GM23248 (cell line): ENCODE results near the gene IL10RA. TPM values are rescaled to one million over a fixed set of nuclear protein-coding genes. Genes with fewer than 3 reads are reported as not detected.
"Not testable (repeated sequence)": the region's sequence is repeated elsewhere in the genome, so short reads cannot be mapped to it uniquely, and the experiment has no call there.

Source experiments
- DNase-seq: peaks from one replicate; pipeline ENCODE4 v3.0.0-alpha.2; 2015
- H2AFZ ChIP-seq: fragments of 200-600 bp; sonication (generic); 2 replicates; pipeline ENCODE4 v1.6.1; 2016; ENCODE audit warnings: antibody characterized with exemption
- H3F3A ChIP-seq: fragments of 200-600 bp; sonication (generic); 2 replicates; pipeline ENCODE4 v1.6.1; 2016; ENCODE audit warnings: mild to moderate bottlenecking, antibody characterized with exemption, mixed run types; ENCODE audit not compliant: insufficient read depth
- H3K27ac ChIP-seq: fragments of 200-600 bp; sonication (generic); 2 replicates; pipeline ENCODE4 v1.5.1; 2016; ENCODE audit warnings: mild to moderate bottlenecking
- H3K27me3 ChIP-seq: fragments of 200-600 bp; sonication (generic); replicated peaks from 2 replicates; pipeline ENCODE4 v1.6.1; 2016; ENCODE audit warnings: mild to moderate bottlenecking; ENCODE audit not compliant: insufficient read depth
- H3K36me3 ChIP-seq: fragments of 200-600 bp; sonication (generic); 2 replicates; pipeline ENCODE4 v1.6.1; 2016; ENCODE audit warnings: low read depth, mild to moderate bottlenecking
- H3K4me1 ChIP-seq: fragments of 200-600 bp; sonication (generic); 2 replicates; pipeline ENCODE4 v1.6.1; 2016; ENCODE audit warnings: mild to moderate bottlenecking; ENCODE audit not compliant: insufficient read depth
- H3K4me2 ChIP-seq: fragments of 200-600 bp; sonication (generic); one replicate; pipeline ENCODE4 v1.6.1; 2016; ENCODE audit warnings: mild to moderate bottlenecking; ENCODE audit not compliant: unreplicated experiment
- H3K4me3 ChIP-seq: fragments of 200-600 bp; sonication (generic); 2 replicates; pipeline ENCODE4 v1.5.1; 2016; ENCODE audit warnings: mild to moderate bottlenecking
- H3K79me2 ChIP-seq: fragments of 200-600 bp; sonication (generic); 2 replicates; pipeline ENCODE4 v1.6.1; 2016; ENCODE audit warnings: mild to moderate bottlenecking; ENCODE audit not compliant: insufficient read depth
- H3K9ac ChIP-seq: fragments of 200-600 bp; sonication (generic); 2 replicates; pipeline ENCODE4 v1.6.1; 2016; ENCODE audit warnings: mild to moderate bottlenecking
- H3K9me2 ChIP-seq: fragments of 200-600 bp; sonication (generic); 2 replicates; pipeline ENCODE4 v1.6.1; 2016; ENCODE audit warnings: mixed run types, mild to moderate bottlenecking, moderate library complexity; ENCODE audit not compliant: insufficient read depth
- H3K9me3 ChIP-seq: fragments of 200-600 bp; sonication (generic); one replicate; pipeline ENCODE4 v1.6.1; 2017; ENCODE audit warnings: low read depth
- H4K20me1 ChIP-seq: fragments of 200-600 bp; sonication (generic); 2 replicates; pipeline ENCODE4 v1.6.0; 2016; ENCODE audit not compliant: insufficient read depth
- EZH2 ChIP-seq: fragments of 200-600 bp; sonication (generic); IDR thresholded peaks from 2 replicates; pipeline ENCODE4 v1.6.1; 2018; ENCODE audit warnings: antibody characterized with exemption, mild to moderate bottlenecking; ENCODE audit not compliant: insufficient read depth, poor library complexity, severe bottlenecking
- EZH2phosphoT487 ChIP-seq: fragments of 200-600 bp; sonication (generic); IDR thresholded peaks from 2 replicates; pipeline ENCODE4 v1.6.1; 2018; ENCODE audit warnings: antibody characterized with exemption, moderate library complexity, mild to moderate bottlenecking, low read depth; ENCODE audit not compliant: insufficient read depth
- WGBS, 2 experiments: methylation state at CpG; one replicate each; pipeline ENCODE4 v1.1.6; 2015 to 2017; ENCODE audit warnings: low lambda C conversion rate in 2 of 2, low coverage in 1 of 2; ENCODE audit errors: missing lambda C conversion rate in 2 of 2; 5-methylcytosine and 5-hydroxymethylcytosine counted together
- in situ Hi-C: fragments of 300-500 bp; cut with MboI; formaldehyde crosslinking; loops from 2 replicates; pipeline ENCODE4 v1.15.0; 2020
- polyA plus RNA-seq: library from polyadenylated mRNA; unstranded; fragments of >200 nt; fragmentation: Nextera tagmentation; extraction: Ambion mirVana; gene quantifications from 2 replicates; pipeline ENCODE4 v1.2.1, GENCODE V29; 2016
- total RNA-seq: library from RNA; depleted of rRNA; stranded (reverse); fragments of >200 nt; shearing (Covaris generic); gene quantifications from 2 replicates; pipeline ENCODE4 v1.2.3, GENCODE V29; 2014

Gene IL10RA
- total and polyA plus RNA-seq, 2 experiments from 2014 or later: not detected

DNA sequence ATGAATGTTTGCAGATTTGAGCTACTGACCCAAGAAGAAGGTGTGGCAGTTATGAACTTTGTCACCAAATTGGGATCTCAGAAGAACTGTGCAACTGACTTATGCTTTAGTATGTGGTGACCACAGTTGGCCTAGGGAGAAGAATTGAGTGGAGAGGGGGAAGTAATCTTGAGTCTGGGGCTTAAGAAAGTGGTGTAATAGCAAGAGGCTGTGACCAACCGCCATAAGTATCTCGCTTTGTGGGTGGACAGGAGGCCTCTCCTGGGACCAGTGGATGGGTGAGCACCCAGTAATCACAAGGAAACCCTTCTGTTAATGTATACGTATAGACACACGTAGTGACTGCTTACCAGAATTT is 12.7 kb upstream of the IL10RA start:
- Histone ChIP-seq H3K79me2 (no peaks in the 10 kb centered on the region), H3K4me2 (no peak overlapping the region), H3K9me2 (no peaks in the 10 kb centered on the region), H4K20me1 (no peaks in the 10 kb centered on the region), H3K4me3 (no peak overlapping the region), H2AFZ (no peak overlapping the region), H3F3A (no peaks in the 10 kb centered on the region), H3K9ac (no peak overlapping the region), H3K27ac (no peak overlapping the region), H3K27me3 (peaks cover 3% of the 10 kb centered on the region), H3K36me3 (no peaks in the 10 kb centered on the region), H3K9me3 (no peaks in the 10 kb centered on the region), H3K4me1 (no peaks in the 10 kb centered on the region)
- 75% methylated on average over 4 of the region's 4 CpGs for WGBS, 2 experiments
- no peak for DNase-seq
- in situ Hi-C loops: no loop called here
- no peak for TF ChIP-seq EZH2
- no peak for TF ChIP-seq EZH2phosphoT487

DNA sequence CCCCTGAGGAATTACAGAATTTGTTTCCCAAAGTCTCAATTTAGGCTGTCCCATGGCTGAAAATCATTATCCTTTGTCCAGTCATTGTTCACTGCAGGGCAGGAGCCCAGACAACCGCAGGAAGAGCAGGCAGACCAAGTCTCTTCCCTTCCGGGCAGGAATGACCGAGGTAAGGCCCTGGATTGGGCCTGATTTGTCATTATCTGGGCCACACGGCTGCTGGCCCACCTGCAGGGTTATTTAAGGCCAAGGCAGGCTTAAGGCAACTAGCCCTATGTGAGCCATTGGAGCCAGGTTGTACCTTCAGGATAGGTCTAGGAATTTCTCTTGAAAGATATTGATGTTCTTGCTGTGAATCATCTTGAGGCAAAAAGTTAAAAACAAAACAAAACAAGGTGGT is 9.7 kb upstream of the IL10RA start:
- WGBS, 2 experiments: 42 to 43% methylated on average over 4 of the region's 4 CpGs
- TF ChIP-seq EZH2phosphoT487 (no peak), EZH2 (no peak)
- Histone ChIP-seq H3K4me3 (no peak overlapping the region), H3K27ac (no peak overlapping the region), H3K9me2 (no peaks in the 10 kb centered on the region), H3K4me2 (no peak overlapping the region), H3K4me1 (no peaks in the 10 kb centered on the region), H3K36me3 (no peaks in the 10 kb centered on the region), H3K79me2 (no peaks in the 10 kb centered on the region), H3K9ac (no peak overlapping the region), H3K27me3 (peaks cover 7% of the 10 kb centered on the region), H3F3A (no peaks in the 10 kb centered on the region), H4K20me1 (no peaks in the 10 kb centered on the region), H2AFZ (no peak overlapping the region), H3K9me3 (no peaks in the 10 kb centered on the region)
- in situ Hi-C loops: no loop called here
- DNase-seq: no peak

DNA sequence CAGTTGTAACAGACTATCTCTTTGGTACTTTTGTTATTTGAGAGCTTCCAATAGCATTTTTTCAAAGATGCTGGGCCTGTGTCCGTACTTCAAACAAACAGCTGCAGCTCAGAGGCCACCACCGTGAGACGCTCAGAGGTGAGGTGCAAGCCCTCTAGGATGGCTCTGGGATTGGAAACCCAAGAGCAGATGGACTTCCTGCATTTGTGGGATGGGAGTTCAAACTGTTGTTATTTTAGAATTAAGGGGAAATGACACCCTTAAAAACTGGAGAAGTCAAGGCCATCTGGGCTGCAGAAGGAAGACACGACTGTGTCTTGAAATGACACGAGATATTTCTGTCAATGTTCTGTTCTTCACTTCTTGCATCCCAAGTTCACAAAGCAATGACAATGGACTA is 9.2 kb upstream of the IL10RA start:
- Histone ChIP-seq H3K27ac (no peak overlapping the region), H4K20me1 (no peaks in the 10 kb centered on the region), H3K9me3 (no peaks in the 10 kb centered on the region), H3K4me1 (no peaks in the 10 kb centered on the region), H3K4me2 (no peak overlapping the region), H3K4me3 (no peak overlapping the region), H3K9me2 (no peaks in the 10 kb centered on the region), H3F3A (no peaks in the 10 kb centered on the region), H3K9ac (no peak overlapping the region), H2AFZ (no peak overlapping the region), H3K27me3 (peaks cover 7% of the 10 kb centered on the region), H3K79me2 (no peaks in the 10 kb centered on the region), H3K36me3 (no peaks in the 10 kb centered on the region)
- no peak for DNase-seq
- TF ChIP-seq EZH2 (no peak), EZH2phosphoT487 (no peak)
- WGBS, 2 experiments: 49 to 53% methylated on average over 5 of the region's 5 CpGs
- in situ Hi-C loops: no loop called here

DNA sequence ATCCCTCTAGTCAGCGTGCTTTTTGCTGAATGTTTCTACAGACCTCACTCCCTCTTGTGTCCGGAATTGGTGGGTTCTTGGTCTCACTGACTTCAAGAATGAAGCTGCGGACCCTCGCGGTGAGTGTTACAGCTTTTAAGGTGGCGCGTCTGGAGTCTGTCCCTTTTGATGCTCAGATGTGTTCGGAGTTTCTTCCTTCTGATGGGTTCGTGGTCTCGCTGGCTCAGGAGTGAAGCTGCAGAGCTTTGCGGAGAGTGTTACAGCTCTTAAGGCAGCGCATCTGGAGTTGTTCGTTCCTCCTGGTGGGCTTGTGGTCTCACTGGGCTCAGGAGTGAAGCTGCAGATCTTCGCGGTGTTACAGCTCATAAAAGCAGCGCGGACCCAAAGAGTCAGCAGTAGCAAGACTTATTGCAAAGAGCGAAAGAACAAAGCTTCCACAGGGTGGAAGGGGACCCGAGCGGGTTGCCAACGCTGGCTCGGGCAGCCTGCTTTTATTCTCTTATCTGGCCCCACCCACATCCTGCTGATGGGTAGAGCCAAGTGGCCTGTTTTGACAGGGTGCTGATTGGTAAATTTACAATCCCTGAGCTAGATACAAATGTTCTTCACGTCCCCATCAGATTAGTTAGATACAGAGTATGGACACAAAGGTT is 8.5 kb upstream of the IL10RA start:
- 36 to 38% methylated on average over 23 of the region's 23 CpGs for WGBS, 2 experiments
- H3F3A ChIP-seq, H3K79me2 ChIP-seq, DNase-seq, H3K9ac ChIP-seq, H3K4me3 ChIP-seq, H3K9me2 ChIP-seq, H2AFZ ChIP-seq, H3K4me2 ChIP-seq, in situ Hi-C loops, H3K27me3 ChIP-seq, H4K20me1 ChIP-seq, H3K27ac ChIP-seq, H3K4me1 ChIP-seq, H3K36me3 ChIP-seq, H3K9me3 ChIP-seq: not testable (repeated sequence)

DNA sequence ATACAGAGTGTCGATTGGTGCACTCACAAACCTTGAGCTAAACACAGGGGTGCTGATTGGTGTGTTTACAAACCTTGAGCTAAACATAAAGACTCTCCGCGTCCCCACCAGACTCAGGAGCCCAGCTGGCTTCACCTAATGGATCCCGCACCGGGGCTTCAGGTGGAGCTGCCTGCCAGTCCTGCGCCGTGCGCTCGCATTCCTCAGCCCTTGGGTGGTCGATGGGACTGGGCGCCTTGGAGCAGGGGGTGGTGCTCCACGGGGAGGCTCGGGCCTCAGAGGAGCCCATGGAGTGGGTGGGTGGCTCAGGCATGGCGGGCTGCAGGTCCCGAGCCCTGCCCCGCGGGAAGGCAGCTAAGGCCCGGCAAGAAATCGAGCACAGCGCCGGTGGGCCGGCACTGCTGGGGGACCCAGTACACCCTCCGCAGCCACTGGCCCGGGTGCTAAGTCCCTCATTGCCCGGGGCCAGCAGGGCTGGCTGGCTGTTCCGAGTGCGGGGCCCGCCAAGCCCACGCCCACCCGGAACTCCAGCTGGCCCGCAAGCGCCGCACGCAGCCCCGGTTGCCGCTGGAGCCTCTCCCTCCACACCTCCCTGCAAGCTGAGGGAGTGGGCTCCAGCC is 7.8 kb upstream of the IL10RA start:
- H3K36me3 ChIP-seq, H3K4me3 ChIP-seq, DNase-seq, H3K27ac ChIP-seq, in situ Hi-C loops, H3K79me2 ChIP-seq, H3K9ac ChIP-seq, H2AFZ ChIP-seq, H3K4me2 ChIP-seq, H4K20me1 ChIP-seq, H3K9me3 ChIP-seq, H3F3A ChIP-seq, H3K9me2 ChIP-seq, H3K4me1 ChIP-seq, H3K27me3 ChIP-seq: not testable (repeated sequence)
- 77 to 80% methylated on average over 17 to 22 of the region's 36 CpGs for WGBS, 2 experiments
